Measurements from ENCODE around the gene GOLPH3.

GRCh38 chr5:32109236-32109635 is 64.9 kb downstream of the GOLPH3 start:
- TF ChIP-seq POLR2A (IDR thresholded peaks at IDR 0.05) (no peak), CTCF (IDR thresholded peaks at IDR 0.05) (no peak)

Measured in prostate gland (tissue), 2 donors.